Measurements from ENCODE around the gene PRLR.
"Not testable (repeated sequence)": the region's sequence is repeated elsewhere in the genome, so short reads cannot be mapped to it uniquely, and the experiment has no call there.

PRLR gene

GRCh38 chr5:35122819-35123218, 107.5 kb downstream of the PRLR start:
- DNase-seq = no peak

GRCh38 chr5:35120715-35121114, 109.6 kb downstream of the PRLR start:
- no peak for DNase-seq

GRCh38 chr5:35117967-35118366, 112.3 kb downstream of the PRLR start:
- no peak for DNase-seq

- no peak for DNase-seq
These were observed 114.4 kb downstream of the PRLR start for GRCh38 chr5:35115920-35116319.

GRCh38 chr5:35114698-35115097, 115.6 kb downstream of the PRLR start:
- DNase-seq = no peak

GRCh38 chr5:35112300-35112699, 118.0 kb downstream of the PRLR start:
- DNase-seq = no peak

GRCh38 chr5:35104550-35104949, 125.7 kb downstream of the PRLR start:
- DNase-seq = not testable (repeated sequence)

GRCh38 chr5:35103637-35104299, 126.5 kb downstream of the PRLR start:
- no peak for DNase-seq

GRCh38 chr5:35101720-35102119, 128.6 kb downstream of the PRLR start:
- not testable (repeated sequence) for DNase-seq

GRCh38 chr5:35101016-35101415, 129.3 kb downstream of the PRLR start:
- DNase-seq = no peak

GRCh38 chr5:35098214-35098613, 132.1 kb downstream of the PRLR start:
- DNase-seq = no peak

- no peak for DNase-seq
These were observed 133.4 kb downstream of the PRLR start for GRCh38 chr5:35096932-35097331.

- peak; percentile 52 for DNase-seq
These were observed 134.1 kb downstream of the PRLR start for GRCh38 chr5:35096216-35096615.

- DNase-seq = no peak
These were observed 134.9 kb downstream of the PRLR start for GRCh38 chr5:35095366-35095765.

GRCh38 chr5:35094948-35095347, 135.3 kb downstream of the PRLR start:
- no peak for DNase-seq

GRCh38 chr5:35092703-35093102, 137.6 kb downstream of the PRLR start:
- no peak for DNase-seq

GRCh38 chr5:35091704-35092103, 138.6 kb downstream of the PRLR start:
- DNase-seq = no peak

- DNase-seq = peak; percentile 85
These were observed 140.7 kb downstream of the PRLR start for GRCh38 chr5:35089334-35090314.

GRCh38 chr5:35087991-35088390, 142.3 kb downstream of the PRLR start:
- DNase-seq = no peak

- DNase-seq = no peak
These were observed 147.1 kb downstream of the PRLR start for GRCh38 chr5:35083150-35083549.

- no peak for DNase-seq
These were observed 147.8 kb downstream of the PRLR start for GRCh38 chr5:35082530-35082929.

- no peak for DNase-seq
These were observed 149.2 kb downstream of the PRLR start for GRCh38 chr5:35081134-35081533.

GRCh38 chr5:35073160-35073559, 157.1 kb downstream of the PRLR start:
- DNase-seq = no peak

- no peak for DNase-seq
These were observed 161.1 kb downstream of the PRLR start for GRCh38 chr5:35069188-35069587.
